DOHH2 (cell line): Measurements from ENCODE around the gene PIGQ.
A peak's percentile ranks its signal among the peaks of the same experiment; 100 is the strongest.

Source experiments
- H3F3A ChIP-seq: fragments of 200-600 bp; sonication (generic), shearing (Covaris generic); 2 replicates; pipeline ENCODE4 v1.6.0; 2016; ENCODE audit warnings: antibody characterized with exemption, mild to moderate bottlenecking; ENCODE audit not compliant: control insufficient read depth, insufficient read depth
- H3K27ac ChIP-seq: fragments of 200-600 bp; sonication (generic); 2 replicates; pipeline ENCODE4 v1.5.1; 2014; ENCODE audit warnings: low read depth, mild to moderate bottlenecking, low read length, moderate library complexity
- H3K27me3 ChIP-seq: fragments of 200-600 bp; sonication (generic); 2 replicates; pipeline ENCODE4 v1.6.1; 2014; ENCODE audit warnings: mild to moderate bottlenecking, low read length, mixed read lengths; ENCODE audit not compliant: control insufficient read depth
- H3K36me3 ChIP-seq: fragments of 200-600 bp; sonication (generic); 2 replicates; pipeline ENCODE4 v1.6.1; 2014; ENCODE audit warnings: mild to moderate bottlenecking, low read length, moderate library complexity, mixed read lengths; ENCODE audit not compliant: control insufficient read depth
- H3K4me1 ChIP-seq: fragments of 200-600 bp; sonication (generic); 2 replicates; pipeline ENCODE4 v1.6.1; 2014; ENCODE audit warnings: mild to moderate bottlenecking, low read length, mixed read lengths; ENCODE audit not compliant: control insufficient read depth
- H3K4me2 ChIP-seq: fragments of 200-600 bp; sonication (generic); 2 replicates; pipeline ENCODE4 v1.6.0; 2014; ENCODE audit warnings: mild to moderate bottlenecking, low read length, moderate library complexity
- H3K4me3 ChIP-seq: fragments of 200-600 bp; sonication (generic); 2 replicates; pipeline ENCODE4 v1.5.1; 2014; ENCODE audit warnings: mild to moderate bottlenecking, low read length, mixed read lengths
- H3K79me2 ChIP-seq: fragments of 200-600 bp; sonication (generic); 2 replicates; pipeline ENCODE4 v1.6.1; 2014; ENCODE audit warnings: mild to moderate bottlenecking, low read length, mixed read lengths; ENCODE audit not compliant: control insufficient read depth
- H3K9me2 ChIP-seq: fragments of 200-600 bp; sonication (generic); replicated peaks from 2 replicates; pipeline ENCODE4 v1.6.1; 2014; ENCODE audit warnings: mild to moderate bottlenecking, low read length, mixed read lengths; ENCODE audit not compliant: control insufficient read depth
- H3K9me3 ChIP-seq: fragments of 200-600 bp; sonication (generic); 2 replicates; pipeline ENCODE4 v1.6.1; 2014; ENCODE audit warnings: antibody characterized with exemption, low read length, mixed read lengths; ENCODE audit not compliant: control insufficient read depth, insufficient read depth
- H4K20me1 ChIP-seq: fragments of 200-600 bp; sonication (generic); 2 replicates; pipeline ENCODE4 v1.6.0; 2014; ENCODE audit warnings: low read depth, mild to moderate bottlenecking, antibody characterized with exemption, low read length, moderate library complexity; ENCODE audit not compliant: control insufficient read depth, insufficient read depth
- CTCF ChIP-seq: fragments of 200-600 bp; sonication (generic); IDR thresholded peaks from one replicate; pipeline ENCODE4 v1.5.1; 2014; ENCODE audit warnings: antibody characterized with exemption, mild to moderate bottlenecking, low read depth, low read length; ENCODE audit not compliant: poor library complexity, severe bottlenecking
- EZH2phosphoT487 ChIP-seq: fragments of 200-600 bp; sonication (generic); IDR thresholded peaks from 2 replicates; pipeline ENCODE4 v1.6.1; 2017; ENCODE audit warnings: borderline replicate concordance, mild to moderate bottlenecking, antibody characterized with exemption, low read length, moderate library complexity, mixed read lengths

The PIGQ gene

GRCh38 chr16:569445-570254 is at the start of gene PIGQ:
TSS of gene PIGQ (plus strand) at chr16:569968. CDS start at chr16:574075, 4,107 bp downstream.
- Histone ChIP-seq H3K9me2 (no peaks in the 10 kb centered on the region), H3K4me2 (peak within 1 kb of the TSS; percentile 96), H3F3A (no peaks in the 10 kb centered on the region), H3K4me1 (peaks cover 32% of the 10 kb centered on the region), H3K9me3 (no peaks in the 10 kb centered on the region), H3K4me3 (peak within 1 kb of the TSS; percentile 96), H3K36me3 (0 out of 2 replicates have a peak, but pooled peaks cover 3% of the 10 kb centered on the region), H3K27ac (peak within 1 kb of the TSS; percentile 38), H4K20me1 (no peaks in the 10 kb centered on the region), H3K27me3 (no peaks in the 10 kb centered on the region), H3K79me2 (peaks cover 19% of the 10 kb centered on the region)
- TF ChIP-seq CTCF = no peak
- no peak for TF ChIP-seq EZH2phosphoT487

GRCh38 chr16:520847-521246 is 48.9 kb upstream of the PIGQ start:
- H3K36me3 ChIP-seq = peaks cover 13% of the 10 kb centered on the region

GRCh38 chr16:521381-522210 is 48.2 kb upstream of the PIGQ start:
- H3K9me2 ChIP-seq = no peaks in the 10 kb centered on the region
- H3K79me2 ChIP-seq = peaks cover 27% of the 10 kb centered on the region
- H3K36me3 ChIP-seq = peaks cover 12% of the 10 kb centered on the region
- peaks cover 5% of the 10 kb centered on the region for H3F3A ChIP-seq
- no peaks in the 10 kb centered on the region for H3K27me3 ChIP-seq
- no peaks in the 10 kb centered on the region; the same call in 1 of the 2 replicates for H4K20me1 ChIP-seq
- H3K27ac ChIP-seq = no peak overlapping the region
- H3K4me2 ChIP-seq = no peak overlapping the region
- H3K9me3 ChIP-seq = no peaks in the 10 kb centered on the region
- no peak overlapping the region for H3K4me3 ChIP-seq
- peaks cover 25% of the 10 kb centered on the region for H3K4me1 ChIP-seq
- TF ChIP-seq CTCF (no peak), EZH2phosphoT487 (no peak)

More at GRCh38 chr16:520847-521246, 48.9 kb upstream of the PIGQ start:
- H3K9me3 ChIP-seq = no peaks in the 10 kb centered on the region
- H3F3A ChIP-seq = peaks cover 5% of the 10 kb centered on the region
- no peaks in the 10 kb centered on the region; the same call in 1 of the 2 replicates for H4K20me1 ChIP-seq
- TF ChIP-seq EZH2phosphoT487 (no peak), CTCF (no peak)
- no peaks in the 10 kb centered on the region for H3K27me3 ChIP-seq
- no peaks in the 10 kb centered on the region for H3K9me2 ChIP-seq
- H3K27ac ChIP-seq = no peak overlapping the region
- H3K79me2 ChIP-seq = peaks cover 20% of the 10 kb centered on the region
- no peak overlapping the region for H3K4me3 ChIP-seq
- H3K4me1 ChIP-seq = peaks cover 20% of the 10 kb centered on the region
- no peak overlapping the region for H3K4me2 ChIP-seq
